Measurements from ENCODE around the gene HLCS. TPM values are rescaled to one million over a fixed set of nuclear protein-coding genes. Genes with fewer than 3 reads are reported as not detected.
"Not testable (repeated sequence)": the region's sequence is repeated elsewhere in the genome, so short reads cannot be mapped to it uniquely, and the experiment has no call there.

The HLCS gene
- polyA plus RNA-seq, 1 experiment, result 16.9 TPM

- CTCF ChIA-PET, result interaction anchor here (0.6 to 1.6 kb wide), 6 partner anchors 9 to 14 kb away, joined by 3 to 9 read pairs (median 4); no protein-coding TSS in a partner anchor
- no peaks in the 10 kb centered on the region for H3K27me3 ChIP-seq (ENCODE audit: control insufficient read depth, insufficient read depth, low read length)
- no peak for DNase-seq (ENCODE audit: low read depth)
- H3K4me3 ChIP-seq (ENCODE audit: low read depth, low read length), result no peak overlapping the region
- no peak for TF ChIP-seq CTCF (IDR thresholded peaks at IDR 0.05; ENCODE audit: insufficient read depth, low read depth, low read length)
- no peaks in the 10 kb centered on the region for H3K36me3 ChIP-seq (ENCODE audit: control insufficient read depth, insufficient read depth, low read length)
- POLR2A ChIA-PET, result no interaction called here
These were observed 32.8 kb upstream of the HLCS start for GRCh38 chr21:36999131-36999898.

GRCh38 chr21:36995285-36995684, 28.8 kb upstream of the HLCS start:
- POLR2A ChIA-PET; H3K27me3 ChIP-seq (ENCODE audit: control insufficient read depth, insufficient read depth, low read length); DNase-seq (ENCODE audit: low read depth); H3K36me3 ChIP-seq (ENCODE audit: control insufficient read depth, insufficient read depth, low read length); H3K4me3 ChIP-seq (ENCODE audit: low read depth, low read length): not testable (repeated sequence)
- CTCF ChIA-PET, result interaction anchor here (0.7 to 2.4 kb wide), 2 partner anchors 15 to 1358 kb away, joined by 3 to 16 read pairs; no protein-coding TSS in a partner anchor

- H3K4me3 ChIP-seq (ENCODE audit: low read depth, low read length), result no peak overlapping the region
- DNase-seq (ENCODE audit: low read depth), result no peak
These were observed 28.2 kb upstream of the HLCS start for GRCh38 chr21:36994501-36995158.

GRCh38 chr21:36992671-36993070, 26.2 kb upstream of the HLCS start:
- DNase-seq (ENCODE audit: low read depth), result no peak
- ChIA-PET POLR2A (no interaction called here), CTCF (interaction anchor here (0.9 to 1.8 kb wide), 4 partner anchors 14 to 134 kb away, joined by 3 to 4 read pairs (median 3); partner anchors contain the start of gene RIPPLY3)
- no peak for TF ChIP-seq CTCF (IDR thresholded peaks at IDR 0.05; ENCODE audit: insufficient read depth, low read depth, low read length)
- Histone ChIP-seq H3K4me3 (ENCODE audit: low read depth, low read length) (no peak overlapping the region), H3K36me3 (ENCODE audit: control insufficient read depth, insufficient read depth, low read length) (no peaks in the 10 kb centered on the region), H3K27me3 (ENCODE audit: control insufficient read depth, insufficient read depth, low read length) (no peaks in the 10 kb centered on the region)

More at GRCh38 chr21:36994501-36995158, 28.2 kb upstream of the HLCS start:
- Histone ChIP-seq H3K36me3 (ENCODE audit: control insufficient read depth, insufficient read depth, low read length) (no peaks in the 10 kb centered on the region), H3K27me3 (ENCODE audit: control insufficient read depth, insufficient read depth, low read length) (no peaks in the 10 kb centered on the region)
- 0 out of 2 replicates have a peak, but pooled peaks have one; percentile 11 for TF ChIP-seq CTCF (IDR thresholded peaks at IDR 0.05; ENCODE audit: insufficient read depth, low read depth, low read length)
- POLR2A ChIA-PET, result no interaction called here
- CTCF ChIA-PET, result interaction anchor here (0.7 kb wide), 1 partner anchor 1358 kb away, joined by 3 read pairs; no protein-coding TSS in a partner anchor

GRCh38 chr21:36990508-36991205, 24.2 kb upstream of the HLCS start:
- ChIA-PET CTCF (interaction anchor here (0.5 to 2.9 kb wide), 29 partner anchors 8 to 664 kb away, joined by 3 to 29 read pairs (median 4); partner anchors contain the start of genes HLCS and RIPPLY3), POLR2A (no interaction called here)
- Histone ChIP-seq H3K4me3 (ENCODE audit: low read depth, low read length) (peak overlapping the region; percentile 58), H3K27me3 (ENCODE audit: control insufficient read depth, insufficient read depth, low read length) (no peaks in the 10 kb centered on the region), H3K36me3 (ENCODE audit: control insufficient read depth, insufficient read depth, low read length) (no peaks in the 10 kb centered on the region)
- no peak for TF ChIP-seq CTCF (IDR thresholded peaks at IDR 0.05; ENCODE audit: insufficient read depth, low read depth, low read length)
- DNase-seq (ENCODE audit: low read depth), result no peak

Measured in BJ (cell line).